Measurements from ENCODE around the gene SMARCAL1.

The SMARCAL1 gene

DNA sequence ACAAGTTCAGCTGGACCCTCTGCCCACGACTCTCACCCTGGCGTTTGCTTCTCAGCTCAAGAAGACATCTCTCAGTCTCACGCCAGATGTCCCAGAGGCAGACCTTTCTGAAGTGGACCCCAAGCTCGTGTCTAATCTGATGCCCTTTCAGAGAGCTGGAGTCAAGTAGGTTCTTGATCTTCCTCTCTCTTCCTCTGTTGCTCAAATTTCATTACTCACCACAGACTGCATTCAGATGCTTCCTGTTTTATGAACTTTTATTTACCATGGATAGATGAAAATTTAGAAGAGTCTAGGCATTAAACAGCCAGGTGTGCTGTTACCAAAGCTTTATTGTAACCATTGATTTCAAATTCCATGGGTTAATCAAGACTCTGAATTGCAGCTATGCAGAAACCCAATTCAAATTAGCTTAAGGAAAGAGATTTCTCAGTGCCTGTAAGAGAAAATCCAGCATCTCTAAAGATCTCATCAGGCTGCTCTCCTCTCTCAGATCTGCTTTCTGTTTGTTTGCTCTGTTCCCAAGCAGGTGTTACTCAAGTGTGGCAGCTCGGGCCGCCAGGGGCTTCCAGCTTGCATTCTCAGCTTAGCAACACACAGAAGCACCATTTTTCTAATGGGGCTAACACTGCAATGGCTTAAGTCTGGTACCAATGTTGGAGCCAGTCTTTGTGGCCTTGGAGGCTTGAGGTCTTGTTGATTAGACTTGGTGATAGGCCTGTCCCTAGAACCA is 16.5 kb downstream of the SMARCAL1 start:
- TF ChIP-seq TAF1 (IDR thresholded peaks at IDR 0.05; ENCODE audit: borderline replicate concordance, insufficient read depth, low read length) (no peak), FOXP2 (optimal IDR thresholded peaks at IDR 0.05; ENCODE audit: borderline replicate concordance, extremely low read depth, extremely low read length, insufficient read depth) (no peak), SIN3A (IDR thresholded peaks at IDR 0.05; ENCODE audit: borderline replicate concordance, insufficient read depth, low read length) (no peak), POLR2AphosphoS5 (IDR thresholded peaks at IDR 0.05; ENCODE audit: low read depth, low read length) (no peak), REST (IDR thresholded peaks at IDR 0.05; ENCODE audit: insufficient read depth in 1 of 2, low read depth in 2 of 2, low read length in 2 of 2) (no peak)

GRCh38 chr2:216429428-216429827 is 17.1 kb downstream of the SMARCAL1 start:
- TF ChIP-seq FOXP2 (optimal IDR thresholded peaks at IDR 0.05; ENCODE audit: borderline replicate concordance, extremely low read depth, extremely low read length, insufficient read depth): no peak
- TF ChIP-seq REST (IDR thresholded peaks at IDR 0.05; ENCODE audit: insufficient read depth in 1 of 2, low read depth in 2 of 2, low read length in 2 of 2): no peak
- no peak for TF ChIP-seq POLR2AphosphoS5 (IDR thresholded peaks at IDR 0.05; ENCODE audit: low read depth, low read length)
- TF ChIP-seq TAF1 (IDR thresholded peaks at IDR 0.05; ENCODE audit: borderline replicate concordance, insufficient read depth, low read length): no peak
- no peak for TF ChIP-seq SIN3A (IDR thresholded peaks at IDR 0.05; ENCODE audit: borderline replicate concordance, insufficient read depth, low read length)

DNA sequence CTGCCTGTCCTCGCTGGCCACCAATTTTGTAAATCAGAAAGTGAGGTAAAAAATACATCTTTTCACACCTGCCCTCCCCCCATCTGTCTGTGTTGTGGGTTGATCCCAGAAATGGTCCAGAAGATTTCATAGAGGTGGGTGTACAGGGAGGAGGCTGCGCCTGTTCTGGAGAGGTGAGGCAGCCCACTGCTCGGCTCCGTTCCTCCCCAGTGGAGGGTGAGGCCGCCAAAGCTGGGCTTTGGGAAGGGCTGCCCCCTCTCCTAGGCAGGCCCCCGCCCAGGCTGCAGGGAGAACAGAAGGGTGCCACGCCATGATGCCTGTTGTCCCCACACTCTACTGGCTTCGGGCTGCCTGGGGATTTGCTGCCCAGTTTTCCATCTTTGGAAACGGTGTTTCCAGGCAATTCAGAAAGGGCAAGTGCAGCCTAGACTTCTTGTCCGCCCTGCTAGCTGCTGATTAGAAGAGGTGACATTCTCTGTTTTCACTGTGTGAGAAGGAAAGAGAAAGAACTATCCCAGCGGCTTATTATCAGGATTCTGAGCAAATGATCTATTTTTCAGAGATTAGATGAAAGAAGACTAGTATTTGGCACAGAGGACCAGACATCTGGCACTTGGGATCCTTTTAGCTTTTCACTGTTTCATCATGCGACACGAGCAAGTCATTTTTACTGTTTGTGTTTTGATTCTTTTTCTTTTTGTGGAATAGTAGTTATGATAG is 18.7 kb downstream of the SMARCAL1 start:
- TF ChIP-seq SIN3A (IDR thresholded peaks at IDR 0.05; ENCODE audit: borderline replicate concordance, insufficient read depth, low read length) (no peak), POLR2AphosphoS5 (IDR thresholded peaks at IDR 0.05; ENCODE audit: low read depth, low read length) (no peak), TAF1 (IDR thresholded peaks at IDR 0.05; ENCODE audit: borderline replicate concordance, insufficient read depth, low read length) (no peak), FOXP2 (optimal IDR thresholded peaks at IDR 0.05; ENCODE audit: borderline replicate concordance, extremely low read depth, extremely low read length, insufficient read depth) (no peak), REST (IDR thresholded peaks at IDR 0.05; ENCODE audit: insufficient read depth in 1 of 2, low read depth in 2 of 2, low read length in 2 of 2) (no peak)

DNA sequence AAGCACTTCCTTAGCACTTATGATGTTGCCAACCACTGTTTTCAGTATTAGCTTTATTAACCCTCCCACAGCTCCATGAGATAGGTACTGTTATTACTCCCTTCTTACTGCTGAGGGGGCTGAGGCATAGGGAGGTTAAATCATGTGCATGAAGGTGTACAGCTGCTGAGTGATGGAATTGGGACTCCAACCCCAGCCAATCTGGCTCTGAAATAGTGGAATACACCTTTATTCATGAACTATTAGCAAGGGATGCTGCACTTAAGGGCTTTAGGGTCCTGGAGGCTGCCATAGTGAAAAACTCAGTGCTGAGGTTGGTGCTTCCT is 19.2 kb downstream of the SMARCAL1 start:
- no peak for TF ChIP-seq FOXP2 (optimal IDR thresholded peaks at IDR 0.05; ENCODE audit: borderline replicate concordance, extremely low read depth, extremely low read length, insufficient read depth)
- no peak for TF ChIP-seq SIN3A (IDR thresholded peaks at IDR 0.05; ENCODE audit: borderline replicate concordance, insufficient read depth, low read length)
- TF ChIP-seq POLR2AphosphoS5 (IDR thresholded peaks at IDR 0.05; ENCODE audit: low read depth, low read length): no peak
- no peak for TF ChIP-seq REST (IDR thresholded peaks at IDR 0.05; ENCODE audit: insufficient read depth in 1 of 2, low read depth in 2 of 2, low read length in 2 of 2)
- no peak for TF ChIP-seq TAF1 (IDR thresholded peaks at IDR 0.05; ENCODE audit: borderline replicate concordance, insufficient read depth, low read length)

Measured in PFSK-1 (cell line).